Measurements from ENCODE around the gene B4GALNT2.
"Not testable (repeated sequence)": the region's sequence is repeated elsewhere in the genome, so short reads cannot be mapped to it uniquely, and the experiment has no call there.

GRCh38 chr17:49170711-49171110 lies 38.1 kb downstream of the B4GALNT2 start:
- not testable (repeated sequence) for TF ChIP-seq CTCF (IDR thresholded peaks at IDR 0.05; ENCODE audit: insufficient read depth, low read length, poor library complexity, severe bottlenecking); EZH2phosphoT487 (conservative IDR thresholded peaks at IDR 0.05; ENCODE audit: low read length)
